ENCODE results near the gene MREG.

The MREG gene

DNA sequence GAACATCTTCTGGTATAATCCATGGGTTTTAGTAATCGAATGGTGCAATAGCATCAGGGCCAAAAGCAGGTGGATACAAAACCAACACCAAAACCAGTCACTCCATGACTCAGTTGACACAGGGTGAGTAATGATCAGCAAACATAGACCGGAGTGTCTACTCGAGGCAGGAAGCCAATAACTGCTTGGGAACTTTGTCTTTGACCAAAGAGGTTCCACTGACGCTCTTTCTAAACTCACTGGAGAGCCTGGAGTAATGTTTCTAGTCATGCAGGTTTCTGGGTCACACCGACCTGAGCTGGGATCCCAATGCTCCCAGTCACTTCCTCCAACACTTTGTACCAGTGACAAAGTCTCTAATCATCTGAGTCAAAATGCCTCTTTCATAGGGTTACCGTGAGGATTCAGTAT lies 30.9 kb downstream of the MREG start:
- in situ Hi-C loops (cut with MboI; ENCODE audit: low pct_unique_long_range_greater_than_20kb, low sequenced_read_pairs, unreplicated experiment), result no loop called here
- peak; percentile 27 for DNase-seq (ENCODE audit: low spot score)
- TF ChIP-seq, protein P1, sequence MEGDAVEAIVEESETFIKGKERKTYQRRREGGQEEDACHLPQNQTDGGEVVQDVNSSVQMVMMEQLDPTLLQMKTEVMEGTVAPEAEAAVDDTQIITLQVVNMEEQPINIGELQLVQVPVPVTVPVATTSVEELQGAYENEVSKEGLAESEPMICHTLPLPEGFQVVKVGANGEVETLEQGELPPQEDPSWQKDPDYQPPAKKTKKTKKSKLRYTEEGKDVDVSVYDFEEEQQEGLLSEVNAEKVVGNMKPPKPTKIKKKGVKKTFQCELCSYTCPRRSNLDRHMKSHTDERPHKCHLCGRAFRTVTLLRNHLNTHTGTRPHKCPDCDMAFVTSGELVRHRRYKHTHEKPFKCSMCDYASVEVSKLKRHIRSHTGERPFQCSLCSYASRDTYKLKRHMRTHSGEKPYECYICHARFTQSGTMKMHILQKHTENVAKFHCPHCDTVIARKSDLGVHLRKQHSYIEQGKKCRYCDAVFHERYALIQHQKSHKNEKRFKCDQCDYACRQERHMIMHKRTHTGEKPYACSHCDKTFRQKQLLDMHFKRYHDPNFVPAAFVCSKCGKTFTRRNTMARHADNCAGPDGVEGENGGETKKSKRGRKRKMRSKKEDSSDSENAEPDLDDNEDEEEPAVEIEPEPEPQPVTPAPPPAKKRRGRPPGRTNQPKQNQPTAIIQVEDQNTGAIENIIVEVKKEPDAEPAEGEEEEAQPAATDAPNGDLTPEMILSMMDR (IDR thresholded peaks at IDR 0.05; ENCODE audit: extremely low read depth, insufficient read depth, missing control alignments), result no peak

GRCh38 chr2:215981115-215981514 lies 32.2 kb downstream of the MREG start:
- in situ Hi-C loops (cut with MboI; ENCODE audit: low pct_unique_long_range_greater_than_20kb, low sequenced_read_pairs, unreplicated experiment), result no loop called here
- DNase-seq (ENCODE audit: low spot score), result no peak
- TF ChIP-seq, protein P1 (IDR thresholded peaks at IDR 0.05; ENCODE audit: extremely low read depth, insufficient read depth, missing control alignments), result no peak

DNA sequence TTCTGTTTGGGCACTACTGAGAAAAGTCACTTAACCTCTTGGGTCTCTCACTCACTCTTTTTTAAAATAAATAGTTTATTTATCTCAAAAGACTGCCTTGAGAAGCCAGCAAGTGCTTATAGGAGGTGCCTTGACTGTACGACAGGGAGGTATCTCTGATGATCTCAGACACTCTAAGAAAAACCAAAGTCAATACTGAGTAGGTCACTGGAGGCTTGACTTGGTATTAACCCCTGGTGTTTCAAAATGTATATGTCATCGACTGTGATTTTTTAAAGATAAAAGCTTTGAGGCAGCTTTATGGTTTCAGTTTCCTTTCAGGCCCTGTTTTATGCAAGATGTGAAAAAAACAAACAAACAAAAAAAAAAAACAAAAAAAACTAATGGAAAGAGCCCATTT lies 33.7 kb downstream of the MREG start:
- in situ Hi-C loops (cut with MboI; ENCODE audit: low pct_unique_long_range_greater_than_20kb, low sequenced_read_pairs, unreplicated experiment), result no loop called here
- DNase-seq (ENCODE audit: low spot score), result peak; percentile 76
- TF ChIP-seq, protein P1 (IDR thresholded peaks at IDR 0.05; ENCODE audit: extremely low read depth, insufficient read depth, missing control alignments), result no peak

GRCh38 chr2:215974700-215975429 lies 38.5 kb downstream of the MREG start:
- in situ Hi-C loops (cut with MboI; ENCODE audit: low pct_unique_long_range_greater_than_20kb, low sequenced_read_pairs, unreplicated experiment), result no loop called here
- DNase-seq (ENCODE audit: low spot score), result no peak
- TF ChIP-seq, protein P1 (IDR thresholded peaks at IDR 0.05; ENCODE audit: extremely low read depth, insufficient read depth, missing control alignments), result no peak

DNA sequence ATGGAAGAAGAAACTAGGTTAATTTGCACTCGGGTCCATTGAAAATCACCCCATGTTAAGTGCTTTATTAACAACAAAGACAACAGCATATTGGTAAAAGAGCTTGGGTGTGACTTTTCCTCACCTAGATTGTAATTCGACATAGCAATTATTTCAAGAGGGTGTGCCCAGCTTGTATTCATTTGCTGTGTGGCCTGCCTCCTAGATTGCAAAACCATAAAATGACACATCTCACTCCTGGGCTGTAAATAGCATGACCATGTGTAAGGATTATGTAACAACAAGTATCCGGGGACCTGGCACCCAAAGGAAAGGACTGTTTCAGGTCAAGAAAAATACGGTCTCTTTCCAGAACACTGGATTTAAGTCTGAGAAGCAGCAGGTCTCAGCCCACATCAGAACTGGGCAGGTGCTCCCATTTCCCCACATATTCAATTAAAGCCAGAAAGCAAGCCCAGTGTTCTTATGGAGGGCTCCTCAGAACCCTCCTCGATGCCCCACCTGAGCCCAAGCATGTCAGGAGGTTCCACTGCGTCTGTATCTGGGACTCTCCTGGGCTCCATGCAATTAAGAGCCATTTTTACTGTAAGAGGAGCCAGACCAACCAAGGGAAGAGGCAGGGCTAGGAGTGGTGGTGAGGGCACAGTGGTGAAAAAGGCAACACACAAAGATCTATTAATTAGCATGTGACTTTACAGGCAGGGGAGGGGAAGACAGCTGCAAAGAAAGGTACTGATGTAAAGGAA lies 39.2 kb downstream of the MREG start:
- in situ Hi-C loops (cut with MboI; ENCODE audit: low pct_unique_long_range_greater_than_20kb, low sequenced_read_pairs, unreplicated experiment), result no loop called here
- DNase-seq (ENCODE audit: low spot score), result no peak
- TF ChIP-seq, protein P1 (IDR thresholded peaks at IDR 0.05; ENCODE audit: extremely low read depth, insufficient read depth, missing control alignments), result no peak

DNA sequence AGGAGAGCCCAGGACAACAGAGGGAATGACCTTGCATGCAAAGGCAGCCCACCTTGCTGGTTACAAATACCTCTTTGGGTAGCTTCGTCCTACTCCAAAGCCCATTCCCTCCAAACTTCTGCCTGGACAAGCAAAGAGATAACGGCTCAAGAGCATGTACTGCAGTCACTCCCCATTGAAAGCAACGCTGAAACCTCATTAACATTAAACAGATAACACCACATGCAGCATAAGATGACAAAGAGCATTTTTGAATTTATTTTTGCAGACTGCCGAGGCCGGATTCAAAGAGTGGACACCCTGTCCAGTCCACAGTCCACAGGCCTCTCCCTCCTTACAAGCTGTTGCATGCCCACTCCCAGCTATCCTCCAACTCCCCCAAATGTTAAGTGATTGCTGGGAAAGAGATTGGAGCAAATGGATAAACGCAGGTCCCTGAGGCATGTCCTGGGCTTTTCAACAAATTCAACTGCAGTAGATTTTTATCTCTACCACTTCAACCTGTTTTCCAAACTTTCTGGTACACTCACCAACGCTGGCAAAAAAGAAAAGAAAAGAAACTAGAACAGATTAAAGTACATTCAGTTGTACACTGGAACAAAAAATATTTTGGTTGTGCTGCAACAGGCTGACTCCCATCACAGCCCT lies 40.1 kb downstream of the MREG start:
- TF ChIP-seq, protein P1 (IDR thresholded peaks at IDR 0.05; ENCODE audit: extremely low read depth, insufficient read depth, missing control alignments), result no peak
- DNase-seq (ENCODE audit: low spot score), result no peak
- in situ Hi-C loops (cut with MboI; ENCODE audit: low pct_unique_long_range_greater_than_20kb, low sequenced_read_pairs, unreplicated experiment), result no loop called here
